ENCODE data around the gene PDXP.
A peak's percentile ranks its signal among the peaks of the same experiment; 100 is the strongest.
"Not testable (repeated sequence)": the region's sequence is repeated elsewhere in the genome, so short reads cannot be mapped to it uniquely, and the experiment has no call there.

The PDXP gene

GRCh38 chr22:37647317-37647716 is 11.2 kb upstream of the PDXP start:
- no peak for DNase-seq (ENCODE audit: low spot score)

- DNase-seq (ENCODE audit: low spot score) = no peak
Observed at GRCh38 chr22:37647928-37648327, 10.6 kb upstream of the PDXP start.

- DNase-seq (ENCODE audit: low spot score) = no peak
Observed at GRCh38 chr22:37650463-37651136, 7.9 kb upstream of the PDXP start.

- DNase-seq (ENCODE audit: low spot score) = no peak
Observed at GRCh38 chr22:37654563-37655251, 3.8 kb upstream of the PDXP start.

- DNase-seq (ENCODE audit: low spot score) = no peak
Observed at GRCh38 chr22:37655252-37655563, 3.3 kb upstream of the PDXP start.

- not testable (repeated sequence) for DNase-seq (ENCODE audit: low spot score)
Observed at GRCh38 chr22:37656583-37656982, 1.9 kb upstream of the PDXP start.

- peak; percentile 40 for DNase-seq (ENCODE audit: low spot score)
Observed at GRCh38 chr22:37657590-37658132, 862 bp upstream of the PDXP start.

GRCh38 chr22:37659066-37659896 is 758 bp downstream of the PDXP start:
- no peak for DNase-seq (ENCODE audit: low spot score)

GRCh38 chr22:37659897-37660708 is 1.6 kb downstream of the PDXP start:
- no peak for DNase-seq (ENCODE audit: low spot score)

GRCh38 chr22:37660709-37661045 is 2.2 kb downstream of the PDXP start:
- no peak for DNase-seq (ENCODE audit: low spot score)

GRCh38 chr22:37661160-37661924 is 2.8 kb downstream of the PDXP start:
- peak; percentile 64 for DNase-seq (ENCODE audit: low spot score)

- no peak for DNase-seq (ENCODE audit: low spot score)
Observed at GRCh38 chr22:37662039-37662438, 3.5 kb downstream of the PDXP start.

GRCh38 chr22:37663521-37664140 is 5.1 kb downstream of the PDXP start:
- no peak for DNase-seq (ENCODE audit: low spot score)

- DNase-seq (ENCODE audit: low spot score) = no peak
Observed at GRCh38 chr22:37664249-37665101, 6.0 kb downstream of the PDXP start.

- DNase-seq (ENCODE audit: low spot score) = no peak
Observed at GRCh38 chr22:37665487-37665886, 7.0 kb downstream of the PDXP start.

GRCh38 chr22:37669586-37669985 is 11.1 kb downstream of the PDXP start:
- peak; percentile 56 for DNase-seq (ENCODE audit: low spot score)

- no peak for DNase-seq (ENCODE audit: low spot score)
Observed at GRCh38 chr22:37672206-37672919, 13.8 kb downstream of the PDXP start.

- DNase-seq (ENCODE audit: low spot score) = no peak
Observed at GRCh38 chr22:37672920-37673455, 14.5 kb downstream of the PDXP start.

- DNase-seq (ENCODE audit: low spot score) = no peak
Observed at GRCh38 chr22:37674248-37674647, 15.7 kb downstream of the PDXP start.
